ENCODE results near the gene FSCN2.
A peak's percentile ranks its signal among the peaks of the same experiment; 100 is the strongest.

DNA sequence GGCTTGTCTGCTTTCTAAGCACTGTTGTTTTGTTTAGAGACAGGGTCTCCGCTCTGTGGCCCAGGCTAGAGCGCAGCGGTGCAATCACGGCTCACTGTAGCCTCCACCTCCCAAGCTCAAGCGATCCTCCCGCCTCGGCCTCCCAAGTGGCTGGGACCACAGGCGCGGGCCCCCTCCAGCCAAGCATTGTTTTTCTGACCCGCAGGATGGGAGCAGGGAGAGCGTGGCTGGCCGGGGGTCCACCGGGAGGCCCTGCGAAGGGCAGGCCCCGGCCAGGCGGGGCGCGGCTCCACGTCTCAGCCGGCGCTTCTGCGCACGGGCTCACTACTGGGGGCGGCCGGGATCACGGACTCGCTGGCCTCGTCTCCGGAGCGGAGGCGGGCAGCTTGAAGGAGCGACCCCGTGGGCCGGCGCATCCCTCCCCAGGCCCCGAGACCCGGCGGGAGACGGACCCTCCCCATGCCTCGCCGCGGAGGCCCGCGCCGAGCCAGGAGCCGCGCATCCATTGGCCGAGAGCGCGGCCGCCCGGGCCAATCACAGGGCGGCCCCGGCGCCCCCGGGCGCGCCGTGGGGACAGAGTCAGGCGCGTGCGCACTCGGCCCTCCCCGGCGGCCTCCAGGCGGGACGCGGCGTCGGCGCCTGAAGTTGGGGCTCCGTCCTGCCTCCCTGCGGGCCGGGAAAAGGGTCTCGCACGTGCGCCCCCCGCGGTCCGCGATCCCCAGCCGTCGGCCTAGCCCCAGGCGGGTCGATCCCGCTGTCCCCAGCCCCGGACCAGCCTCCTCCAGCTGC lies 40.5 kb upstream of the FSCN2 start:
- TF ChIP-seq, protein P1, sequence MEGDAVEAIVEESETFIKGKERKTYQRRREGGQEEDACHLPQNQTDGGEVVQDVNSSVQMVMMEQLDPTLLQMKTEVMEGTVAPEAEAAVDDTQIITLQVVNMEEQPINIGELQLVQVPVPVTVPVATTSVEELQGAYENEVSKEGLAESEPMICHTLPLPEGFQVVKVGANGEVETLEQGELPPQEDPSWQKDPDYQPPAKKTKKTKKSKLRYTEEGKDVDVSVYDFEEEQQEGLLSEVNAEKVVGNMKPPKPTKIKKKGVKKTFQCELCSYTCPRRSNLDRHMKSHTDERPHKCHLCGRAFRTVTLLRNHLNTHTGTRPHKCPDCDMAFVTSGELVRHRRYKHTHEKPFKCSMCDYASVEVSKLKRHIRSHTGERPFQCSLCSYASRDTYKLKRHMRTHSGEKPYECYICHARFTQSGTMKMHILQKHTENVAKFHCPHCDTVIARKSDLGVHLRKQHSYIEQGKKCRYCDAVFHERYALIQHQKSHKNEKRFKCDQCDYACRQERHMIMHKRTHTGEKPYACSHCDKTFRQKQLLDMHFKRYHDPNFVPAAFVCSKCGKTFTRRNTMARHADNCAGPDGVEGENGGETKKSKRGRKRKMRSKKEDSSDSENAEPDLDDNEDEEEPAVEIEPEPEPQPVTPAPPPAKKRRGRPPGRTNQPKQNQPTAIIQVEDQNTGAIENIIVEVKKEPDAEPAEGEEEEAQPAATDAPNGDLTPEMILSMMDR (IDR thresholded peaks at IDR 0.05 in 4 of 5, conservative IDR thresholded peaks at IDR 0.05 in 1 of 5): no peak
- TF ChIP-seq POLR2A (IDR thresholded peaks at IDR 0.05): peak; percentile 66 to 80
